PC-3 (cell line): ENCODE results near the gene PRPF40A.

Experiments used
- EZH2 ChIP-seq: fragments of 300-600 bp; sonication (generic); IDR thresholded peaks from one replicate; pipeline ENCODE4 v1.6.1; 2017; ENCODE audit warnings: antibody characterized with exemption, mild to moderate bottlenecking, low read length; ENCODE audit not compliant: unreplicated experiment
- EZH2phosphoT487 ChIP-seq: fragments of 300-600 bp; sonication (generic); IDR thresholded peaks from 2 replicates; pipeline ENCODE4 v1.6.1; 2018; ENCODE audit warnings: mild to moderate bottlenecking, antibody characterized with exemption, low read length, borderline replicate concordance
- TF ChIP-seq, protein P1 (sequence below): fragments of 300-600 bp; sonication (generic); conservative IDR thresholded peaks from 2 replicates; pipeline ENCODE4 v1.5.1; 2017; ENCODE audit warnings: antibody characterized with exemption, low read depth, mild to moderate bottlenecking, low read length

DNA sequence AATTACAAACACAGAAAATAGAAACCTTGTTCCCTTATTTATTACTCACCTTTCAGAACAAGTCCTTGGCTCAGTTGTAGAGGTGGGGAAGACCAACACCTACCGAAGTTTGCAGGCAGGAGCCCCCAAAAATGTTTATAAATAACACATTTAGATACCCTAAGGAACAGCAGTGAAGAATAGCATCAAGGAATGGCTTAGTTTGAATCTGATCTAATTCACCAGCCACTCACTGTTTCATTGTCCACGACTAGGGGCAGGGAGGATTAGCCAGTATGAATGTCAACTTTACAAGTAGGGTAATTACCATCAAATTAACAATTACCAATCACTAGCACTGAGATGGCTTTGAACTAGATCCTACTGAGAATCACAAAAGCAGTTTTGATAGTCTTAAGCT lies 65.4 kb downstream of the PRPF40A start:
- TF ChIP-seq, protein P1, sequence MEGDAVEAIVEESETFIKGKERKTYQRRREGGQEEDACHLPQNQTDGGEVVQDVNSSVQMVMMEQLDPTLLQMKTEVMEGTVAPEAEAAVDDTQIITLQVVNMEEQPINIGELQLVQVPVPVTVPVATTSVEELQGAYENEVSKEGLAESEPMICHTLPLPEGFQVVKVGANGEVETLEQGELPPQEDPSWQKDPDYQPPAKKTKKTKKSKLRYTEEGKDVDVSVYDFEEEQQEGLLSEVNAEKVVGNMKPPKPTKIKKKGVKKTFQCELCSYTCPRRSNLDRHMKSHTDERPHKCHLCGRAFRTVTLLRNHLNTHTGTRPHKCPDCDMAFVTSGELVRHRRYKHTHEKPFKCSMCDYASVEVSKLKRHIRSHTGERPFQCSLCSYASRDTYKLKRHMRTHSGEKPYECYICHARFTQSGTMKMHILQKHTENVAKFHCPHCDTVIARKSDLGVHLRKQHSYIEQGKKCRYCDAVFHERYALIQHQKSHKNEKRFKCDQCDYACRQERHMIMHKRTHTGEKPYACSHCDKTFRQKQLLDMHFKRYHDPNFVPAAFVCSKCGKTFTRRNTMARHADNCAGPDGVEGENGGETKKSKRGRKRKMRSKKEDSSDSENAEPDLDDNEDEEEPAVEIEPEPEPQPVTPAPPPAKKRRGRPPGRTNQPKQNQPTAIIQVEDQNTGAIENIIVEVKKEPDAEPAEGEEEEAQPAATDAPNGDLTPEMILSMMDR = no peak
- TF ChIP-seq EZH2 (no peak), EZH2phosphoT487 (no peak)
